T-cell (primary cell): ENCODE data around the gene NR5A2. TPM values are rescaled to one million over a fixed set of nuclear protein-coding genes. Genes with fewer than 3 reads are reported as not detected.

Experiments
- ATAC-seq, 4 experiments: fragments of 200-7000 bp in 3 of 4; fragments of 150-1000 bp in 1 of 4; cut with Tn5 transposase; replicated peaks in 1 of 4; 1 replicate in 3 of 4; 2 replicates in 1 of 4; pipeline ENCODE4 v1.10.0; 2021; ENCODE audit warnings: moderate library complexity in 3 of 4, mild to moderate bottlenecking in 2 of 4, moderate number of reproducible peaks in 1 of 4
- CTCF ChIA-PET, 2 donors: fragments of 300-600 bp; sonication (Branson Sonifier 250); formaldehyde crosslinking; loops; one replicate each; lab custom pipeline; 2022; ENCODE audit warnings: antibody characterized with exemption in 2 of 2; lab: Charles Lee
- POLR2A ChIA-PET, 2 donors: fragments of 300-600 bp; sonication (Branson Sonifier 250); formaldehyde crosslinking; loops; one replicate each; lab custom pipeline; 2022; ENCODE audit warnings: antibody characterized with exemption in 2 of 2; lab: Charles Lee
- DNase-seq, 35 experiments: peaks; one replicate each; pipeline versions ENCODE4 v3.0.0 to v3.0.0-alpha.2; 2013 to 2023
- H3K27ac ChIP-seq: one replicate; pipeline ENCODE4 v1.5.1; 2013; ENCODE audit warnings: low read length
- H3K27me3 ChIP-seq, 2 experiments: replicated peaks in 1 of 2; 1 replicate in 1 of 2; 2 replicates in 1 of 2; pipeline versions ENCODE4 v1.6.1 to v1.7.0; 2013; ENCODE audit warnings: low read length in 1 of 2, mixed read lengths in 1 of 2; ENCODE audit not compliant: control insufficient read depth in 2 of 2, insufficient read depth in 2 of 2; ENCODE audit errors: extremely low read depth in 1 of 2
- H3K36me3 ChIP-seq, 2 donors: 1 replicate in 1 of 2; 2 replicates in 1 of 2; pipeline versions ENCODE4 v1.6.1 to v1.7.0; 2013; ENCODE audit warnings: low read length in 1 of 2; ENCODE audit not compliant: control insufficient read depth in 2 of 2, insufficient read depth in 1 of 2; ENCODE audit errors: extremely low read depth in 1 of 2
- H3K4me1 ChIP-seq, 2 experiments: 1 replicate in 1 of 2; 2 replicates in 1 of 2; pipeline versions ENCODE4 v1.6.1 to v1.7.0; 2013; ENCODE audit warnings: low read length in 2 of 2, mixed read lengths in 1 of 2; ENCODE audit not compliant: insufficient read depth in 2 of 2, control insufficient read depth in 1 of 2; ENCODE audit errors: extremely low read depth in 1 of 2
- H3K4me3 ChIP-seq, 2 donors: 1 replicate in 1 of 2; 2 replicates in 1 of 2; pipeline versions ENCODE4 v1.5.1 to v1.7.0; 2013; ENCODE audit warnings: mild to moderate bottlenecking in 2 of 2, low read length in 1 of 2, moderate library complexity in 1 of 2; ENCODE audit not compliant: control insufficient read depth in 1 of 2; ENCODE audit errors: extremely low read depth in 1 of 2
- H3K9me3 ChIP-seq: 2 replicates; pipeline ENCODE4 v1.7.0; 2013
- H3K27ac Mint-ChIP-seq, 2 donors: one replicate each; pipeline ENCODE4 v1.8.0; 2020 to 2021; ENCODE audit warnings: mild to moderate bottlenecking in 2 of 2, mixed read lengths in 2 of 2
- H3K27me3 Mint-ChIP-seq, 2 donors: one replicate each; pipeline ENCODE4 v1.8.0; 2021 to 2022; ENCODE audit warnings: mixed read lengths in 2 of 2
- H3K36me3 Mint-ChIP-seq: one replicate; pipeline ENCODE4 v1.8.0; 2021; ENCODE audit warnings: mixed read lengths
- H3K4me1 Mint-ChIP-seq, 3 donors: one replicate each; pipeline ENCODE4 v1.8.0; 2020 to 2022; ENCODE audit warnings: mixed read lengths in 3 of 3, mild to moderate bottlenecking in 1 of 3
- H3K4me3 Mint-ChIP-seq, 3 donors: one replicate each; pipeline ENCODE4 v1.8.0; 2020 to 2022; ENCODE audit warnings: mild to moderate bottlenecking in 3 of 3, mixed read lengths in 3 of 3, moderate library complexity in 3 of 3
- H3K9me3 Mint-ChIP-seq, 3 donors: one replicate each; pipeline ENCODE4 v1.8.0; 2020 to 2022; ENCODE audit warnings: mixed read lengths in 3 of 3
- WGBS: methylation state at CpG from one replicate; pipeline ENCODE4 v1.1.5; 2013; ENCODE audit warnings: missing lambda C conversion rate; ENCODE audit not compliant: insufficient coverage; 5-methylcytosine and 5-hydroxymethylcytosine counted together
- total RNA-seq, 35 experiments: library from RNA in 6 of 35; stranded (reverse) in 6 of 35; fragments of 120-200 nt in 1 of 35; gene quantifications; one replicate each; pipeline versions ENCODE4 v1.2.1 to v1.2.4 and lab custom pipeline; 2013 to 2026

The NR5A2 gene
- total RNA-seq, 5 donors from 2014 or later (not counting 1 experiment from before 2014, with no cell fraction given) = 0.15 to 0.19 TPM; not detected in 3

- no peaks in the 10 kb centered on the region for H3K9me3 Mint-ChIP-seq
- ChIA-PET CTCF (no interaction called here), POLR2A (interaction anchor here in 1 of 2 donors (0.7 kb wide), 1 partner anchor 367 kb away, joined by 3 read pairs; no protein-coding TSS in a partner anchor)
- Histone ChIP-seq H3K36me3 (no peaks in the 10 kb centered on the region), H3K4me3 (no peak overlapping the region), H3K9me3 (no peaks in the 10 kb centered on the region), H3K27ac (no peak overlapping the region), H3K4me1 (peaks cover 3 to 10% of the 10 kb centered on the region in 2 experiments), H3K27me3 (no peaks in the 10 kb centered on the region)
- no peaks in the 10 kb centered on the region for H3K27me3 Mint-ChIP-seq
- no peaks in the 10 kb centered on the region for H3K36me3 Mint-ChIP-seq
- DNase-seq = no peak
- no peak for ATAC-seq
- H3K4me3 Mint-ChIP-seq = no peak overlapping the region
- 91% methylated on average over 3 of the region's 4 CpGs for WGBS
- H3K4me1 Mint-ChIP-seq = peaks cover 15 to 27% (median 18%) of the 10 kb centered on the region in 3 donors
- H3K27ac Mint-ChIP-seq = no peak overlapping the region
Measured at GRCh38 chr1:200131551-200132125, 104.1 kb downstream of the NR5A2 start.

GRCh38 chr1:200133123-200133522 lies 105.6 kb downstream of the NR5A2 start:
- 78% methylated on average over 1 of the region's 2 CpGs for WGBS
- Mint-ChIP-seq H3K9me3 (no peaks in the 10 kb centered on the region), H3K4me3 (no peak overlapping the region)

DNA sequence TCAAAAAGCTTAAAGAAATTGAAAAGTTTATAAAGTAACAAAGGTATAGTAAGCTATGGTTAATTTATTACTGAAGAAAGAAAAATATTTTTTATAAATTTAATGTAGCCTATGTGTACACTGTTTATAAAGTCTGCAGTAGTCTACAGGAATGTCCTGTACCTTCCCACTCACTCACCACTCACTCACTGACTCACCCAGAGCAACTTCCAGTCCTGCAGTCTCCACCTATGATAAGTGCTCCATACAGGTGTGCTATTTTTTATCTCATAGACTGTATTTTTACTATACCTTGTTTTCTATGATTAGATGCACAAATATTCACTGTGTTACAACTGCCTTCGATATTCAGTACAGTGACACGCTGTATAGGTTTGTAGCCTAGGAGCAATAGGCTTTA lies 106.6 kb downstream of the NR5A2 start:
- no CpG with 5 or more reads among the region's 2 CpGs for WGBS
- POLR2A ChIA-PET = no interaction called here
- Histone ChIP-seq H3K4me3 (no peak overlapping the region), H3K4me1 (peaks cover 3 to 7% of the 10 kb centered on the region in 2 experiments), H3K27ac (no peak overlapping the region), H3K36me3 (no peaks in the 10 kb centered on the region), H3K27me3 (no peaks in the 10 kb centered on the region), H3K9me3 (no peaks in the 10 kb centered on the region)
- Mint-ChIP-seq H3K27me3 (no peaks in the 10 kb centered on the region), H3K36me3 (no peaks in the 10 kb centered on the region), H3K9me3 (no peaks in the 10 kb centered on the region), H3K27ac (no peak overlapping the region), H3K4me1 (peaks cover 11 to 19% (median 15%) of the 10 kb centered on the region in 3 donors), H3K4me3 (no peak overlapping the region)
- CTCF ChIA-PET = interaction anchor here in 1 of 2 donors (0.6 kb wide), 1 partner anchor 174 kb away, joined by 4 read pairs; no protein-coding TSS in a partner anchor
- no peak for DNase-seq
- ATAC-seq = no peak

More at GRCh38 chr1:200133123-200133522, 105.6 kb downstream of the NR5A2 start:
- Histone ChIP-seq H3K4me1 (peaks cover 3 to 10% of the 10 kb centered on the region in 2 experiments), H3K9me3 (no peaks in the 10 kb centered on the region), H3K4me3 (no peak overlapping the region), H3K36me3 (no peaks in the 10 kb centered on the region), H3K27me3 (no peaks in the 10 kb centered on the region), H3K27ac (no peak overlapping the region)
- DNase-seq (no peak), ATAC-seq (no peak)
- POLR2A ChIA-PET = interaction anchor here (0.5 kb wide), 2 partner anchors 139 to 385 kb away, joined by 3 to 5 read pairs; no protein-coding TSS in a partner anchor
- Mint-ChIP-seq H3K27ac (no peak overlapping the region), H3K4me1 (peaks cover 15 to 27% (median 18%) of the 10 kb centered on the region in 3 donors), H3K36me3 (no peaks in the 10 kb centered on the region), H3K27me3 (no peaks in the 10 kb centered on the region)
- CTCF ChIA-PET = interaction anchor here in 1 of 2 donors (0.6 kb wide), 1 partner anchor 1741 kb away, joined by 3 read pairs; no protein-coding TSS in a partner anchor

DNA sequence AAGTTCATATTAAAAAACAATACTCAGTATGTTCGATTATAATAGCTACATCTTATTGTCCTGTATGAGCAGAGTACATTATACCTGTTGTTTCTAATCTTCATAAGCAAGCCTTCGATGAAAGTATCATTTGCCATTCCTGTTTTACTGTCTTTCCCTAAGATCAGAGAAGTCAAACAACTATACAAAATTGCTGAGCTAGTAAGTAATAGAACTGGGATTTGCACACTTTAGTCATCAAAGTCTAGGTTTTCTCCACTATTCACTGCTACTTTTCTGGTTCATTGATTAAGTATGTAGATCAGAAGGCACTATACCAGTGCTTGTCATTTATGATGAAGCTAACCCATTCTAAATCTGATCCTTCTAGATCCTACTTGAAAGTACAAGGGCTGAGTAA lies 108.9 kb downstream of the NR5A2 start:
- Histone ChIP-seq H3K27me3 (no peaks in the 10 kb centered on the region), H3K36me3 (no peaks in the 10 kb centered on the region), H3K4me3 (no peak overlapping the region), H3K4me1 (no peaks in the 10 kb centered on the region), H3K9me3 (no peaks in the 10 kb centered on the region), H3K27ac (no peak overlapping the region)
- no peak for DNase-seq
- Mint-ChIP-seq H3K36me3 (no peaks in the 10 kb centered on the region), H3K27ac (no peak overlapping the region), H3K4me3 (no peak overlapping the region), H3K4me1 (peaks cover 0 to 4% (median 1%) of the 10 kb centered on the region in 3 donors), H3K27me3 (peaks cover 0 to 2% of the 10 kb centered on the region in 2 donors), H3K9me3 (no peaks in the 10 kb centered on the region)
- WGBS = no CpG with 5 or more reads among the region's 2 CpGs
- POLR2A ChIA-PET = no interaction called here
- CTCF ChIA-PET = interaction anchor here (0.6 kb wide), 2 partner anchors 371 to 373 kb away, joined by 3 to 11 read pairs; no protein-coding TSS in a partner anchor
- ATAC-seq = no peak

DNA sequence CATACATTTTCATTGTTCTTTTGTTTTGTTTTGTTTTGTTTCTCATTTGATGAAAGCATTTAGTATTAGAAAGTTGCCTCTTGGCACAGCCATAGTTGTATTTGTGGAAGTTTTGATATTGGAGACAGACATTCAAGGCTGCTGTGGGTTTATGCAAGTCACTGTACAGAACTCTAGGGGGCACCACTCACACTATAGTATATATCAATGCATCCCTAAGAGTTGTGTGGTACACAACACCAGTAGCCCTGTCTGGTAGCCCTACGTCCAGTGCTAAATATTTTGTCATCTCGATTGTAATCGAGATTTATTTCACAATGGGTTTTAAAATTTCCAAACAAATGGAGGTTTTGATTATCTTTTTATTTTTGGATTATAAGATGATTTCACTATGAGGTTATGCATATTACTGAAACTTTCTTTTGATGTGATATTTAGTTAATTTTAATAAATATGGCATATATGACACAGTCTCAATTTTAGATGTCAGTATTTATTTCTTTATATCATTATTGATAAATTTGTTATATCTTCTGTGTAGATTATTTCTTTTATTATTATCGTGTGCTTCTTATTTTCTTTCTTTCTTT lies 112.2 kb downstream of the NR5A2 start:
- ATAC-seq (peak; percentile 63 to 79 (median 76)), DNase-seq (peak in 15 of 35 experiments; percentile 3 to 70 (median 11))
- no peaks in the 10 kb centered on the region for H3K36me3 Mint-ChIP-seq
- peaks cover 0 to 2% of the 10 kb centered on the region in 2 donors for H3K27me3 Mint-ChIP-seq
- H3K27ac ChIP-seq = no peak overlapping the region
- no peak overlapping the region for H3K4me3 ChIP-seq
- peaks cover 0 to 2% (median 0%) of the 10 kb centered on the region in 3 donors for H3K4me1 Mint-ChIP-seq
- H3K4me1 ChIP-seq = no peaks in the 10 kb centered on the region
- no peaks in the 10 kb centered on the region for H3K9me3 ChIP-seq
- ChIA-PET POLR2A (no interaction called here), CTCF (interaction anchor here (0.6 to 1.9 kb wide), 11 partner anchors 9 to 397 kb away, joined by 3 to 5 read pairs (median 3); no protein-coding TSS in a partner anchor)
- no peaks in the 10 kb centered on the region for H3K9me3 Mint-ChIP-seq
- WGBS = no CpG with 5 or more reads among the region's 4 CpGs
- H3K27me3 ChIP-seq = no peaks in the 10 kb centered on the region
- H3K27ac Mint-ChIP-seq = no peak overlapping the region
- H3K36me3 ChIP-seq = no peaks in the 10 kb centered on the region
- H3K4me3 Mint-ChIP-seq = no peak overlapping the region

- H3K4me1 Mint-ChIP-seq = peaks cover 0 to 4% (median 2%) of the 10 kb centered on the region in 3 donors
- WGBS = 85% methylated on average over 5 of the region's 6 CpGs
- H3K4me3 Mint-ChIP-seq = no peak overlapping the region
- no peaks in the 10 kb centered on the region for H3K9me3 Mint-ChIP-seq
- no peak for ATAC-seq
- no peaks in the 10 kb centered on the region for H3K36me3 Mint-ChIP-seq
- POLR2A ChIA-PET = interaction anchor here (0.6 to 0.7 kb wide), 2 partner anchors 24 to 327 kb away, joined by 4 to 8 read pairs; no protein-coding TSS in a partner anchor
- Histone ChIP-seq H3K4me1 (no peaks in the 10 kb centered on the region), H3K4me3 (no peak overlapping the region), H3K36me3 (no peaks in the 10 kb centered on the region), H3K27me3 (no peaks in the 10 kb centered on the region), H3K9me3 (no peaks in the 10 kb centered on the region), H3K27ac (no peak overlapping the region)
- DNase-seq = no peak
- no peak overlapping the region for H3K27ac Mint-ChIP-seq
- CTCF ChIA-PET = interaction anchor here (0.6 to 1.0 kb wide), 4 partner anchors 60 to 1028 kb away, joined by 3 to 16 read pairs (median 4); no protein-coding TSS in a partner anchor
- H3K27me3 Mint-ChIP-seq = peaks cover 0 to 2% of the 10 kb centered on the region in 2 donors
Measured at GRCh38 chr1:200143347-200143746, 115.8 kb downstream of the NR5A2 start.
